Endothelial cell of umbilical vein (primary cell): ENCODE measurements around the gene SPRED3.

Experiments
- EZH2 ChIP-seq: IDR thresholded peaks from 2 replicates; pipeline ENCODE4 v1.6.1; 2012; ENCODE audit warnings: borderline replicate concordance, low read depth, mild to moderate bottlenecking, moderate library complexity, low read length, inconsistent platforms; ENCODE audit not compliant: severe bottlenecking
- GATA2 ChIP-seq: IDR thresholded peaks from 2 replicates; pipeline ENCODE4 v1.7.0; 2011; ENCODE audit warnings: low read depth, mild to moderate bottlenecking, moderate library complexity, mixed read lengths, low read length; ENCODE audit not compliant: insufficient read length, insufficient read depth
- JUN ChIP-seq: IDR thresholded peaks from 2 replicates; pipeline ENCODE4 v1.6.1; 2011; ENCODE audit warnings: borderline replicate concordance, low read depth; ENCODE audit not compliant: insufficient read length, insufficient read depth
- POLR2A ChIP-seq: IDR thresholded peaks from 2 replicates; pipeline ENCODE4 v1.6.1; 2012; ENCODE audit warnings: low read depth, mild to moderate bottlenecking, control low read depth, low read length
- POLR2AphosphoS5 ChIP-seq: IDR thresholded peaks from 2 replicates; pipeline ENCODE4 v1.6.1; 2012; ENCODE audit warnings: low read depth, mild to moderate bottlenecking, control low read depth, low read length, moderate library complexity; ENCODE audit not compliant: insufficient read depth
- TF ChIP-seq, protein P1 (sequence below), 2 donors: IDR thresholded peaks; 1 replicate in 1 of 2; 2 replicates in 1 of 2; pipeline ENCODE4 v1.5.1; 2011; ENCODE audit warnings: low read length in 2 of 2, mild to moderate bottlenecking in 2 of 2, moderate library complexity in 2 of 2, control low read depth in 1 of 2, inconsistent platforms in 1 of 2, low read depth in 1 of 2; ENCODE audit not compliant: insufficient read depth in 1 of 2; ENCODE audit errors: extremely low read depth in 1 of 2
- TF ChIP-seq, protein P2 (sequence below): IDR thresholded peaks from 2 replicates; pipeline ENCODE4 v1.6.1; 2011; ENCODE audit not compliant: insufficient read depth, insufficient read length

DNA sequence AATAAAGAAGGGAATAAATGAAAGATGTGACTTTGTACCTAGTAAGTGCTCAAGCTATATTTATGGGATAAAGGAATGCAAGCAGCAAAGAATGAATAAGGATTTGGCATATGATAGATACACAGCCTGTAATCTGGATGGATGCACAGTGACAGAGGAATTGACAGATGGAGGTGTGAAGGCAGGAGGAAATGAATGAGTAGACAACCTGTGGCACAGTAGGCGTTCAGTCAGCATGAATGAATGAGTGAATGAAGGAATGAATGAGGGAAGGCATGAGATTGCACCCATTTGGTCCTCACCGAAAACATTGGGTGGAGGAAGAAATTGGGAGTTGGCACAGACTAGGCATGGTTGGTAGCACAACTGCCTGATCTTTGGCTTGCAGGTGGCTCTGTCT lies 18.9 kb upstream of the SPRED3 start:
- no peak for TF ChIP-seq POLR2A
- TF ChIP-seq, protein P1, sequence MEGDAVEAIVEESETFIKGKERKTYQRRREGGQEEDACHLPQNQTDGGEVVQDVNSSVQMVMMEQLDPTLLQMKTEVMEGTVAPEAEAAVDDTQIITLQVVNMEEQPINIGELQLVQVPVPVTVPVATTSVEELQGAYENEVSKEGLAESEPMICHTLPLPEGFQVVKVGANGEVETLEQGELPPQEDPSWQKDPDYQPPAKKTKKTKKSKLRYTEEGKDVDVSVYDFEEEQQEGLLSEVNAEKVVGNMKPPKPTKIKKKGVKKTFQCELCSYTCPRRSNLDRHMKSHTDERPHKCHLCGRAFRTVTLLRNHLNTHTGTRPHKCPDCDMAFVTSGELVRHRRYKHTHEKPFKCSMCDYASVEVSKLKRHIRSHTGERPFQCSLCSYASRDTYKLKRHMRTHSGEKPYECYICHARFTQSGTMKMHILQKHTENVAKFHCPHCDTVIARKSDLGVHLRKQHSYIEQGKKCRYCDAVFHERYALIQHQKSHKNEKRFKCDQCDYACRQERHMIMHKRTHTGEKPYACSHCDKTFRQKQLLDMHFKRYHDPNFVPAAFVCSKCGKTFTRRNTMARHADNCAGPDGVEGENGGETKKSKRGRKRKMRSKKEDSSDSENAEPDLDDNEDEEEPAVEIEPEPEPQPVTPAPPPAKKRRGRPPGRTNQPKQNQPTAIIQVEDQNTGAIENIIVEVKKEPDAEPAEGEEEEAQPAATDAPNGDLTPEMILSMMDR (IDR thresholded peaks at IDR 0.05; ENCODE audit: extremely low read depth in 1 of 2, insufficient read depth in 1 of 2, low read depth in 1 of 2, low read length in 2 of 2), result no peak
- TF ChIP-seq JUN, result no peak
- TF ChIP-seq EZH2, result no peak
- no peak for TF ChIP-seq POLR2AphosphoS5
- TF ChIP-seq GATA2, result no peak
- TF ChIP-seq, protein P2, sequence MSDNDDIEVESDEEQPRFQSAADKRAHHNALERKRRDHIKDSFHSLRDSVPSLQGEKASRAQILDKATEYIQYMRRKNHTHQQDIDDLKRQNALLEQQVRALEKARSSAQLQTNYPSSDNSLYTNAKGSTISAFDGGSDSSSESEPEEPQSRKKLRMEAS, result no peak
